Measurements from ENCODE around the gene TMEM87A. TPM values are rescaled to one million over a fixed set of nuclear protein-coding genes. Genes with fewer than 3 reads are reported as not detected.

Gene TMEM87A, protein sequence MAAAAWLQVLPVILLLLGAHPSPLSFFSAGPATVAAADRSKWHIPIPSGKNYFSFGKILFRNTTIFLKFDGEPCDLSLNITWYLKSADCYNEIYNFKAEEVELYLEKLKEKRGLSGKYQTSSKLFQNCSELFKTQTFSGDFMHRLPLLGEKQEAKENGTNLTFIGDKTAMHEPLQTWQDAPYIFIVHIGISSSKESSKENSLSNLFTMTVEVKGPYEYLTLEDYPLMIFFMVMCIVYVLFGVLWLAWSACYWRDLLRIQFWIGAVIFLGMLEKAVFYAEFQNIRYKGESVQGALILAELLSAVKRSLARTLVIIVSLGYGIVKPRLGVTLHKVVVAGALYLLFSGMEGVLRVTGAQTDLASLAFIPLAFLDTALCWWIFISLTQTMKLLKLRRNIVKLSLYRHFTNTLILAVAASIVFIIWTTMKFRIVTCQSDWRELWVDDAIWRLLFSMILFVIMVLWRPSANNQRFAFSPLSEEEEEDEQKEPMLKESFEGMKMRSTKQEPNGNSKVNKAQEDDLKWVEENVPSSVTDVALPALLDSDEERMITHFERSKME
- 26.3 and 30.2 TPM in 2 replicates for total RNA-seq

DNA sequence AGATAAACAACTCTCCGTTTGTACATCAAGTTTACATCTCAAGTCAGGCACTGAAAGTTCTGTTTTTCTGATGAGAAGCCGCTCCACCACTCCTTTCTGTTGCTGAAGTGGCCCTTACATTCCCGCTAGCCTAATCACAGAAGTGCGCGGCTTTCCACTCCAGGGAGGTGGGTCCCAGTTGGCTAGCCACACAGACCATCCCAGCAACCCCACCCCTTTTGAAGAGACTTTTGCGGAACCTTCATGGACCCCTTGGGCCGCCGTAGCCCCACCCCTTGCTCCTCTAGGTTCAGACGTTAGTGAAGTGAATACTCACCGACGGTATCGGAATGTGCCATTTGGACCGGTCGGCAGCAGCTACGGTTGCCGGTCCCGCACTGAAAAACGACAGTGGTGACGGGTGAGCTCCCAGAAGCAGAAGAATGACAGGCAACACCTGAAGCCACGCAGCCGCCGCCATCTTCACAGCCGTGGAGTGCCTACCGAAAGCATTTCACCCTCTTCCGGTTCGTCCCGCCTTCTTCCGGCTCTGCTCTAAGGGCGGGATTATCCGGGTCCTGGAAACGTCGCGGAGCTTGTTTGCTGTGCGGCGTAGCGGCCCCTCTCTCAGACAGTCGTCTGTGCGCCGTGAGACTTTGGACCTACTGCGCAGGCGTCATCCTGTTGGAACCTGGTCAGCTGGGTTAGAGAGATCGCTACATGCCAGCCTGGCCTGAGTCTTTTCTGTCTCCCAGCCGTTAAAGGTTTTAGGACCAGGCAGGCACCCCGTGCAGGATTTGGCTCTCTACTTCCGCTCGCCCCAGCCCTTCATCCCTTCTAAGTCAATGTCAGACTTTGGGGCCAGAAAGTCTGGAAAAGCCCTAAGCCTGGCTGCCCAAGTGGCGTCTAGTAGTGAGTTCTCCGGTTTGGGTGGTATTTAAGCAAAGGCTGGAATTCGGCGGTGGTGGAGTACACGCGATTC, at the start of gene TMEM87A, which contains the start of gene GANC:
TSS of gene TMEM87A (minus strand) at position 495 of the 961 bp plus-strand sequence. CDS start at position 460, 35 bp downstream.
TSS of gene GANC (plus strand) at position 263 of the 961 bp plus-strand sequence. CDS start 1,281 bp downstream, outside the sequence.

DNA sequence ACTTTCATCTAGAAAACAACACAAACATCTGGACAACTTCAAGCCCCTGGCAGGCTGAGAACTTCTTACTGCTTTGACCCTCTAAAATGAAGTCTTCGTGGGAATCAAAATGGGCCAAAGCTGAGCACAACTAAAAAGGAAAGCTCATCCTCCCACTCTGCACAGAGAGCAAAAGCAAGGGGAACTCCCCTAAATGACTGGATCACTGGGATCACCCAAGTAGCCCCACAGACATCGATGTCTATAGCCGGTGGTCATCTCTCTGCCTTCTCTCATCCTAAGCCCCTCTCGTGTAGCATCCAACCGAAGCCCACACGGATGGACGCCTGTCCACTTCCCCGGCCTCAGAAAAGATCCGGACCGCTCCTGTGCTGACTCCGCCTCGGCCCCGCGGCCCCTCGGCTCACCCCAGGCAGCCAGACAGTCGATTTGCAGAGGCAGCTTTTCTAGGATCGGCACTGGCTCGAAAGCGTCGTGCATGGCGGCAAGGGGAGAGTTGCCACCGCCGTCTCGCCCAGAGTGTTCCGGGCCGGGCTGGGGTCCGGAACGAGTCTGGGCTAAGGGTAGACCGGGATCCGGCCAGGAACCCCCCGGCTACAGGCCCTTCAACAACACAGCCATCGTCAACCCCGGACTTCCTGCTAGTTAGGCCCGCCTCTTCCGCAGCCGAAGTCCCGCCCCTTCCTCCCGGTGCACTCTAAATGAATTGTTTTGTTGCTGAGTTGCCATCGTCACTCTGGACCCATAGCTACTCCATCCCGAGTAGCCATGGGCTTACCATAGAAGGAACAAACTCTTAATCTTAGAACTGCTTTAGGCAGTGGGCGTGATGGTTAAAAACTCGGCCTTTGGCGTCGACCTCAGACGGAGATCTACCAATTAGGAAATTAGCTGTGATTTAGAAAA, 65.3 kb downstream of the TMEM87A start, which contains the start of gene VPS39:
TSS of gene VPS39 (minus strand) at position 631 of the 906 bp plus-strand sequence. CDS start at position 480, 151 bp downstream.

Other genes with a start within 250 kb of the TMEM87A start
- not detected in 2 replicates for gene PLA2G4D, start 178.9 kb downstream of the TMEM87A start, total RNA-seq
- gene PLA2G4F, start 116.8 kb downstream of the TMEM87A start, total RNA-seq: not detected in 2 replicates
- gene VPS39, start 65.1 kb downstream of the TMEM87A start, total RNA-seq: 62.2 and 63.1 TPM in 2 replicates
- gene GANC, start 232 bp downstream of the TMEM87A start, total RNA-seq: 10.1 and 11.5 TPM in 2 replicates
- gene CAPN3, start 86.1 kb upstream of the TMEM87A start, total RNA-seq: 0.98 and 2.4 TPM in 2 replicates
- 42.9 and 44.3 TPM in 2 replicates for gene ZNF106, start 217.7 kb upstream of the TMEM87A start, total RNA-seq
- gene SNAP23, start 222.2 kb upstream of the TMEM87A start, total RNA-seq: 44.9 and 48.7 TPM in 2 replicates